Calu3 (cell line): ENCODE data around the gene RAB9B. TPM values are rescaled to one million over a fixed set of nuclear protein-coding genes. Genes with fewer than 3 reads are reported as not detected.

ENCODE experiments used
- BruUV-seq: library from RNA; stranded (reverse); fragments of 400-500 nt; replicated peaks from 2 replicates; lab custom pipeline; 2021; lab: Mats Ljungman, UMichigan
- CTCF ChIA-PET: fragments of 300-600 bp; sonication (Branson Sonifier 250); formaldehyde crosslinking; loops from one replicate; lab custom pipeline; 2022; ENCODE audit warnings: antibody characterized with exemption; lab: Charles Lee
- DNase-seq: peaks from one replicate; pipeline ENCODE4 v3.0.0; 2022
- H3K27ac Mint-ChIP-seq: one replicate; pipeline ENCODE4 v1.8.0; 2022; ENCODE audit warnings: mixed read lengths; ENCODE audit not compliant: unreplicated experiment
- H3K27me3 Mint-ChIP-seq: one replicate; pipeline ENCODE4 v1.8.0; 2022; ENCODE audit warnings: mixed read lengths; ENCODE audit not compliant: unreplicated experiment
- H3K36me3 Mint-ChIP-seq: one replicate; pipeline ENCODE4 v1.8.0; 2022; ENCODE audit warnings: mild to moderate bottlenecking, moderate library complexity, mixed read lengths; ENCODE audit not compliant: insufficient read depth, unreplicated experiment
- H3K4me1 Mint-ChIP-seq: one replicate; pipeline ENCODE4 v1.8.0; 2022; ENCODE audit warnings: mild to moderate bottlenecking, low read depth, mixed read lengths; ENCODE audit not compliant: unreplicated experiment
- H3K4me3 Mint-ChIP-seq: one replicate; pipeline ENCODE4 v1.8.0; 2022; ENCODE audit warnings: mild to moderate bottlenecking, low read depth, moderate library complexity, mixed read lengths; ENCODE audit not compliant: unreplicated experiment
- H3K9me3 Mint-ChIP-seq: one replicate; pipeline ENCODE4 v1.8.0; 2022; ENCODE audit warnings: low read depth, mixed read lengths; ENCODE audit not compliant: unreplicated experiment
- intact Hi-C: fragments of 100-400 bp; cut with micrococcal nuclease; formaldehyde crosslinking; loops from one replicate; pipeline ENCODE4 v1.10.0; 2022; ENCODE audit not compliant: unreplicated experiment
- total RNA-seq: library from RNA; stranded (reverse); gene quantifications from 2 replicates; pipeline ENCODE4 v1.2.3, GENCODE V29; 2022
- TF ChIP-seq, protein P1 (sequence below): fragments of 200-600 bp; IDR thresholded peaks from one replicate; pipeline ENCODE4 v1.8.0; 2022; ENCODE audit warnings: antibody characterized with exemption; ENCODE audit not compliant: unreplicated experiment

The RAB9B gene
- total RNA-seq, 1 experiment from 2014 or later = 1.5 TPM

DNA sequence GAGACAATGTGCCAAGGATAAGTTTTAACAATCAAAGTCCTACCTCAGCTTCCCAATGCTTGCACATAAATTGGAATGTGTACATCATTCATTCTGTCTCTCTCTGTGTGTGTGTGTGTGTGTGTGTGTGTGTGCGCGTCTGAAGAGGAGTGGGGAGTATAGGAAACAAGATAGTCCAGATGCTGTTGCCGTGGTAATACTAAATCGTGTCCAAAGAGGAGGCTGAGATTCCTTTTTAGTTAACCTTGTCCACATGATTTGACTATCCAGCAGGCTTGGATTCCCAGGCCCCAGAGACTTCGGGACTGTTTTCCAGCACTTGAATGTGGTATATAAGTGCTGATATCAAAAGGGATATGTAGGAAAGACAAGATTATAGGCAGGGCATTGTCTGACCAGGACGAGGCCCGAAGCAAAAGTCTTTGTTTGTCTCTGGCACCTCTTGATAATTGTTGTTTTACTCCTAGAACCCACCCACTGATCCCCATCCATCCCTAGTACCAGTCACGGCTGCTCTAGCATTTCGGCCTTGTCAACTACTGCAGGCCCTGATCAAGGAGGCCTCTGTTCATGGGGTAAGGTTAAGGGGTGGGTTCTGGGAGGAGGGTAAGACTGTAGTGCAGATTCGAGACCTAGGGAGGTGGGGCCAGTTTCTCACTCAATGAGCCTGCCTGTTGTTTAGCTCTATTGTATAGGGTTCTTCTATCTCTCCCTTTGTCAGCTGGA is 51.6 kb downstream of the RAB9B start:
- Mint-ChIP-seq H3K36me3 (no peaks in the 10 kb centered on the region), H3K27ac (no peak overlapping the region), H3K4me3 (no peak overlapping the region), H3K4me1 (no peaks in the 10 kb centered on the region), H3K9me3 (no peaks in the 10 kb centered on the region), H3K27me3 (peaks cover 81% of the 10 kb centered on the region)
- DNase-seq = no peak
- BruUV-seq = no TSS peak
- CTCF ChIA-PET = interaction anchor here (0.6 kb wide), 1 partner anchor 13 kb away, joined by 3 read pairs; no protein-coding TSS in a partner anchor
- TF ChIP-seq, protein P1, sequence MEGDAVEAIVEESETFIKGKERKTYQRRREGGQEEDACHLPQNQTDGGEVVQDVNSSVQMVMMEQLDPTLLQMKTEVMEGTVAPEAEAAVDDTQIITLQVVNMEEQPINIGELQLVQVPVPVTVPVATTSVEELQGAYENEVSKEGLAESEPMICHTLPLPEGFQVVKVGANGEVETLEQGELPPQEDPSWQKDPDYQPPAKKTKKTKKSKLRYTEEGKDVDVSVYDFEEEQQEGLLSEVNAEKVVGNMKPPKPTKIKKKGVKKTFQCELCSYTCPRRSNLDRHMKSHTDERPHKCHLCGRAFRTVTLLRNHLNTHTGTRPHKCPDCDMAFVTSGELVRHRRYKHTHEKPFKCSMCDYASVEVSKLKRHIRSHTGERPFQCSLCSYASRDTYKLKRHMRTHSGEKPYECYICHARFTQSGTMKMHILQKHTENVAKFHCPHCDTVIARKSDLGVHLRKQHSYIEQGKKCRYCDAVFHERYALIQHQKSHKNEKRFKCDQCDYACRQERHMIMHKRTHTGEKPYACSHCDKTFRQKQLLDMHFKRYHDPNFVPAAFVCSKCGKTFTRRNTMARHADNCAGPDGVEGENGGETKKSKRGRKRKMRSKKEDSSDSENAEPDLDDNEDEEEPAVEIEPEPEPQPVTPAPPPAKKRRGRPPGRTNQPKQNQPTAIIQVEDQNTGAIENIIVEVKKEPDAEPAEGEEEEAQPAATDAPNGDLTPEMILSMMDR = no peak
- intact Hi-C loops = no loop called here

DNA sequence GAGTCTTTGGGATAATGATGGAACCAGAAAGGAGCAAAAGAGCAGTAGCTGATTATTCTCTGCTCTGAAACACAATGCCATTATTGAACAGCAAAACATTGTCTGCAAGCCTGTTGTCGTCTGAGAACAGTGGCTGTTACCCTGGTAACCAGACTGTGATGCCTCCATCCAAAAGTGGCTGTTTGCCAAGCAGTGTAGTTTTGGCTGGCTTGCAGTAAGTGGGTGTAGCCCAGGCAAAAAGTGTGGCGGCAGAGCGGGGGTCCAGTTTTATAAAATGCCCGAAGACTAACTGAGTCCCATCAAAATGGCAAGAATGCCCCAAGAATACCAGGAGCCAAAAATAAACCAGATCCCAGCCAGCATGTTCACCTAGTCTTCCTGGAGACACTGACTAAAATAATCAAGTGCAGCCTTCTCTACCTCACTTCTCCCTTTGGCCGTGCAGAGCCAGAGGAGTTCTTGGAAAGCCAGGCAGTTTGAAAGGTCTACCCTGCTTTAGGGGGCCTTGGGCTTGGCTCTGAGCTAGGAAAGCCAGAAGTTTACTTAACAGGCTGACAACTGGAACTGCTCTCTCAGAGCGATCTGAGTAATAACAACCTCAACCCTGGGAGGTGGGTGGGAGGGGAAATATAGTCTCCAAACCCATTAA is 52.8 kb downstream of the RAB9B start:
- H3K4me3 Mint-ChIP-seq = no peak overlapping the region
- TF ChIP-seq, protein P1 = no peak
- intact Hi-C loops = no loop called here
- H3K27ac Mint-ChIP-seq = no peak overlapping the region
- no TSS peak for BruUV-seq
- CTCF ChIA-PET = no interaction called here
- peaks cover 82% of the 10 kb centered on the region for H3K27me3 Mint-ChIP-seq
- no peaks in the 10 kb centered on the region for H3K9me3 Mint-ChIP-seq
- no peak for DNase-seq
- H3K36me3 Mint-ChIP-seq = no peaks in the 10 kb centered on the region
- no peaks in the 10 kb centered on the region for H3K4me1 Mint-ChIP-seq

- no peak for DNase-seq
- CTCF ChIA-PET = no interaction called here
- no peak within 1 kb of the TSS for H3K27ac Mint-ChIP-seq
- BruUV-seq = no TSS peak
- H3K36me3 Mint-ChIP-seq = no peaks in the 10 kb centered on the region
- H3K4me3 Mint-ChIP-seq = no peak within 1 kb of the TSS
- intact Hi-C loops = no loop called here
- H3K27me3 Mint-ChIP-seq = peaks cover 88% of the 10 kb centered on the region
- no peaks in the 10 kb centered on the region for H3K9me3 Mint-ChIP-seq
- H3K4me1 Mint-ChIP-seq = no peaks in the 10 kb centered on the region
- TF ChIP-seq, protein P1 = no peak
Observed at GRCh38 chrX:103776546-103776945, 55.5 kb downstream of the RAB9B start, which contains the start of gene PLP1. Gene PLP1 (plus strand): TSS chrX:103776840. CDS start chrX:103776996, 156 bp downstream.

DNA sequence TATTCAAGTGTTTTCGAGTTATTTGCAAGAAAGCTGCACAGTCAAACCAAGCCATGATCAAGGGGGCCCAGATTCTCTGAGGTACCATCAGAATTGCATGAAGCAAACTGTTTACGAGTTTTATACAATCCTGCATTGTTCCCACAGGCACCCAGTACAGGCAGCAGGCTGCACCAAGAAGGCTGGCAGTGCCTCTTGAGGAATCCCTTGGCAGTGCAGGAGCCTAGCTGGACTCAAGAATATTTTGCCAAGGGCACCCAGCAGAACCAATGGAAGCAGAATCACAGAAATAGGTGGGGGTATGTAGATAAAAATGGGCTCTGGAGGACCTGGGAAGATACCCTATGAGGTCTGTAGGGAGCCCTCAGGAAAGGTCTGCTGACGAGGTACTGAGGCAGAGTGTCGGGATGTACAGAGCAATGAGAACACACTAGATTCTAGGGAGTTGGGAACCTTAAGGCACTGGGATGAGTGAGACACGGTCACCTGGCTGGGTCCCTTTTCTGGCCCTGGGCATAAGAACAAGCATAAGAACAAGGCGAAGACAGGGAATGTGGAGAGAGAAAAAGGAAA is 57.9 kb downstream of the RAB9B start:
- H3K4me3 Mint-ChIP-seq = no peak overlapping the region
- peak; percentile 6 for DNase-seq
- BruUV-seq = no TSS peak
- H3K4me1 Mint-ChIP-seq = no peaks in the 10 kb centered on the region
- no peaks in the 10 kb centered on the region for H3K9me3 Mint-ChIP-seq
- H3K36me3 Mint-ChIP-seq = no peaks in the 10 kb centered on the region
- CTCF ChIA-PET = interaction anchor here (2.4 kb wide), 1 partner anchor 241 kb away, joined by 10 read pairs; no protein-coding TSS in a partner anchor
- intact Hi-C loops = loop anchor here (1.0 to 5.0 kb wide), 3 partner anchors 62 to 241 kb away; partner anchors contain the start of gene TMEM31
- no peak overlapping the region for H3K27ac Mint-ChIP-seq
- TF ChIP-seq, protein P1 = peak; percentile 10
- peaks cover 76% of the 10 kb centered on the region for H3K27me3 Mint-ChIP-seq
